NCI-H446 treated with DMSO at 0.1 percent for 48 hours (cell line): ENCODE results near the gene CDC37L1.
"Not testable (repeated sequence)": the region's sequence is repeated elsewhere in the genome, so short reads cannot be mapped to it uniquely, and the experiment has no call there.

Experiments
- DNase-seq: peaks from one replicate; lab custom pipeline; 2025; lab: John Stamatoyannopoulos, UW

The CDC37L1 gene

GRCh38 chr9:4679268-4680172, at the start of gene CDC37L1:
CDC37L1 (plus strand) TSS chr9:4679569; CDS start chr9:4679768, 199 bp downstream.
- peak; percentile 97 for DNase-seq

- DNase-seq: no peak
These were observed 48.5 kb upstream of the CDC37L1 start for GRCh38 chr9:4630836-4631235.

GRCh38 chr9:4638968-4639367, 40.4 kb upstream of the CDC37L1 start:
- DNase-seq: no peak

GRCh38 chr9:4639420-4639819, 39.9 kb upstream of the CDC37L1 start:
- DNase-seq: no peak

GRCh38 chr9:4640027-4640426, 39.3 kb upstream of the CDC37L1 start:
- DNase-seq: no peak

GRCh38 chr9:4642351-4642750, 37.0 kb upstream of the CDC37L1 start:
- no peak for DNase-seq

- no peak for DNase-seq
These were observed 25.3 kb upstream of the CDC37L1 start for GRCh38 chr9:4654084-4654483.

GRCh38 chr9:4654538-4654937, 24.8 kb upstream of the CDC37L1 start:
- DNase-seq: no peak

- DNase-seq: not testable (repeated sequence)
These were observed 23.2 kb upstream of the CDC37L1 start for GRCh38 chr9:4656196-4656595.

- no peak for DNase-seq
These were observed 22.7 kb upstream of the CDC37L1 start for GRCh38 chr9:4656621-4657020.

GRCh38 chr9:4657426-4658159, 21.8 kb upstream of the CDC37L1 start:
- DNase-seq: no peak

GRCh38 chr9:4660665-4661064, 18.7 kb upstream of the CDC37L1 start:
- not testable (repeated sequence) for DNase-seq

- no peak for DNase-seq
These were observed 18.2 kb upstream of the CDC37L1 start for GRCh38 chr9:4661165-4661564.

GRCh38 chr9:4661611-4662010, 17.8 kb upstream of the CDC37L1 start:
- no peak for DNase-seq

GRCh38 chr9:4662108-4662988, 17.0 kb upstream of the CDC37L1 start, which contains the start of gene PLPP6:
PLPP6 (plus strand) TSS chr9:4662294; CDS start chr9:4662376, 82 bp downstream.
- peak; percentile 66 for DNase-seq

GRCh38 chr9:4662989-4663792, 16.2 kb upstream of the CDC37L1 start:
- no peak for DNase-seq

GRCh38 chr9:4663956-4664355, 15.4 kb upstream of the CDC37L1 start:
- no peak for DNase-seq

GRCh38 chr9:4665357-4665756, 14.0 kb upstream of the CDC37L1 start:
- peak; percentile 24 for DNase-seq

GRCh38 chr9:4666042-4666699, 13.2 kb upstream of the CDC37L1 start, which contains the start of gene SPATA6L:
SPATA6L (minus strand) TSS chr9:4666480; CDS start chr9:4666250, 230 bp downstream.
- DNase-seq: peak; percentile 51

GRCh38 chr9:4667681-4668080, 11.7 kb upstream of the CDC37L1 start:
- DNase-seq: no peak
